Skeletal muscle satellite cell (primary cell): ENCODE results near the gene NRXN2.

Experiments
- H3K27me3 ChIP-seq: 2 replicates; pipeline ENCODE4 v1.7.0; 2013; ENCODE audit warnings: low read length; ENCODE audit not compliant: control insufficient read depth, insufficient read depth
- H3K36me3 ChIP-seq: 2 replicates; pipeline ENCODE4 v1.7.0; 2013; ENCODE audit warnings: mild to moderate bottlenecking, control low read depth, low read length; ENCODE audit not compliant: insufficient read depth
- H3K4me1 ChIP-seq: 2 replicates; pipeline ENCODE4 v1.7.0; 2013; ENCODE audit warnings: low read length; ENCODE audit not compliant: control insufficient read depth, insufficient read depth
- H3K4me2 ChIP-seq: 2 replicates; pipeline ENCODE4 v1.7.0; 2013; ENCODE audit warnings: mild to moderate bottlenecking, low read length
- H3K4me3 ChIP-seq: 2 replicates; pipeline ENCODE4 v1.7.0; 2013; ENCODE audit warnings: low read length
- H3K9ac ChIP-seq: 2 replicates; pipeline ENCODE4 v1.7.0; 2013; ENCODE audit warnings: mild to moderate bottlenecking, low read depth, low read length, moderate library complexity
- H3K9me3 ChIP-seq: replicated peaks from 2 replicates; pipeline ENCODE4 v1.7.0; 2013; ENCODE audit warnings: mild to moderate bottlenecking, control low read depth, low read length

NRXN2 gene

GRCh38 chr11:64558065-64558745 lies 164.8 kb downstream of the NRXN2 start:
- Histone ChIP-seq H3K36me3 (no peaks in the 10 kb centered on the region), H3K9me3 (no peaks in the 10 kb centered on the region), H3K4me2 (no peak overlapping the region), H3K27me3 (peaks cover 18% of the 10 kb centered on the region), H3K4me1 (peaks cover 25% of the 10 kb centered on the region), H3K4me3 (no peak overlapping the region), H3K9ac (no peak overlapping the region)

GRCh38 chr11:64556721-64557250 lies 166.2 kb downstream of the NRXN2 start:
- H3K4me3 ChIP-seq = no peak overlapping the region

More at GRCh38 chr11:64556721-64557250, 166.2 kb downstream of the NRXN2 start:
- H3K4me1 ChIP-seq = peaks cover 25% of the 10 kb centered on the region
- H3K4me2 ChIP-seq = no peak overlapping the region
- no peaks in the 10 kb centered on the region for H3K36me3 ChIP-seq
- no peak overlapping the region for H3K9ac ChIP-seq
- H3K9me3 ChIP-seq = no peaks in the 10 kb centered on the region
- H3K27me3 ChIP-seq = peaks cover 24% of the 10 kb centered on the region
